Pancreas (tissue), 10 donors: ENCODE results near the gene DHX8. TPM values are rescaled to one million over a fixed set of nuclear protein-coding genes. Genes with fewer than 3 reads are reported as not detected.
"Not testable (repeated sequence)": the region's sequence is repeated elsewhere in the genome, so short reads cannot be mapped to it uniquely, and the experiment has no call there.

Source experiments
- ATAC-seq, 4 donors: fragments of 200-7000 bp; cut with Tn5 transposase; one replicate each; pipeline versions ENCODE4 v1.8.0 to v1.9.1; 2020; ENCODE audit warnings: mild to moderate bottlenecking in 4 of 4, moderate library complexity in 4 of 4
- DNase-seq, 6 donors: peaks; one replicate each; pipeline ENCODE4 v3.0.0-alpha.2; 2020
- FAIRE-seq: peaks from 2 replicates; lab custom pipeline; 2012; peaks lifted over from hg19 to GRCh38; lab: Jason Lieb, UNC
- H3K27ac ChIP-seq, 4 donors: fragments of 200-600 bp; sonication (generic); 1 replicate in 3 of 4; 2 replicates in 1 of 4; pipeline versions ENCODE4 v1.5.0 to v1.8.0; 2020
- H3K27me3 ChIP-seq, 4 donors: fragments of 200-600 bp; one replicate each; pipeline ENCODE4 v1.8.0; 2021
- H3K36me3 ChIP-seq, 3 donors: fragments of 200-600 bp; sonication (generic) in 1 of 3; one replicate each; pipeline versions ENCODE4 v1.5.0 to v1.8.0; 2020 to 2021
- H3K4me1 ChIP-seq, 3 donors: fragments of 200-600 bp; one replicate each; pipeline ENCODE4 v1.8.0; 2021
- H3K4me3 ChIP-seq, 4 donors: fragments of 200-600 bp; sonication (generic) in 2 of 4; one replicate each; pipeline versions ENCODE4 v1.5.0 to v1.8.0; 2020 to 2021
- H3K9me3 ChIP-seq, 4 donors: fragments of 200-600 bp; one replicate each; pipeline ENCODE4 v1.8.0; 2021
- CTCF ChIP-seq, 4 donors: fragments of 200-600 bp; sonication (generic) in 3 of 4; IDR thresholded peaks; one replicate each; pipeline versions ENCODE4 v1.5.0 to v1.8.0; 2021; ENCODE audit warnings: antibody characterized with exemption in 4 of 4
- WGBS, 2 donors: extraction: QIAGEN DNeasy Blood & Tissue Kit; methylation state at CpG; one replicate each; pipeline ENCODE4 v1.1.7; 2013; 5-methylcytosine and 5-hydroxymethylcytosine counted together
- intact Hi-C, 3 donors: fragments of 100-400 bp; cut with DNase I; formaldehyde crosslinking; loops; one replicate each; pipeline versions ENCODE4 v1.11.1 to v1.14.2; 2022
- polyA plus RNA-seq, 2 donors: library from polyadenylated mRNA; stranded (reverse); fragments of 200-250 nt; gene quantifications; one replicate each; pipeline ENCODE4 v1.2.3, GENCODE V29; 2013
- total RNA-seq, 6 donors: library from RNA; stranded (reverse); fragmentation: NEBNext Ultra II Directional in 4 of 6; extraction: Animal tissue kit (Norgen Biotek cat#: 25700) in 4 of 6; gene quantifications; one replicate each; pipeline versions ENCODE4 v1.2.1 to v1.2.4, GENCODE V29; 2021 to 2023
- donor health status: healthy with polysubstance abuse.
- donor health status: DM: no; HTN: no; CAD: no; lungs with moderate emphysema.
- donor health status: DM: no; HTN: no; CAD: no.
- donor health status: control.
- donor health status: control.
- donor health status: Bipolar disorder and iron deficiency.
- donor health status: DM: yes; HTN: yes; CAD: no.
- donor health status: DM: no; HTN: no; CAD: no.
- donor health status: DM: no; HTN: no; CAD: no.
- donor health status: DM: yes; HTN: yes; CAD: no.

Gene DHX8
- total and polyA plus RNA-seq, 8 donors, result 11.0 to 26.0 (median 16.6) TPM

GRCh38 chr17:43482103-43483012 lies 1.4 kb upstream of the DHX8 start:
- H3K27me3 ChIP-seq, result no peaks in the 10 kb centered on the region
- no peak for FAIRE-seq
- 76 to 82% methylated on average over 11 of the region's 11 CpGs for WGBS, 2 donors
- no peak for TF ChIP-seq CTCF (IDR thresholded peaks at IDR 0.05)
- peak in 1 of 6 donors; percentile 15 for DNase-seq
- H3K4me1 ChIP-seq, result peaks cover 12 to 22% (median 17%) of the 10 kb centered on the region in 3 donors
- no peak overlapping the region for H3K27ac ChIP-seq
- H3K9me3 ChIP-seq, result no peaks in the 10 kb centered on the region
- no peak for ATAC-seq
- no peak overlapping the region for H3K4me3 ChIP-seq
- intact Hi-C loops, result loop anchor here in 2 of 3 donors (2.0 to 5.0 kb wide), 2 partner anchors 85 to 90 kb away; partner anchors contain the start of gene ARL4D (in 1 of the 2)
- no peaks in the 10 kb centered on the region for H3K36me3 ChIP-seq

GRCh38 chr17:43490621-43491020 lies 6.8 kb downstream of the DHX8 start:
- Histone ChIP-seq H3K4me1 (peaks cover 3 to 7% (median 5%) of the 10 kb centered on the region in 3 donors), H3K27ac (no peak overlapping the region), H3K9me3 (no peaks in the 10 kb centered on the region), H3K4me3 (no peak overlapping the region), H3K27me3 (no peaks in the 10 kb centered on the region), H3K36me3 (peaks cover 7 to 47% (median 20%) of the 10 kb centered on the region in 3 donors)
- FAIRE-seq (no peak), ATAC-seq (no peak), DNase-seq (no peak)
- intact Hi-C loops, result no loop called here
- WGBS, 2 donors, result 70 to 72% methylated on average over 5 of the region's 5 CpGs
- no peak for TF ChIP-seq CTCF (IDR thresholded peaks at IDR 0.05)

- DNase-seq, H3K4me1 ChIP-seq, H3K4me3 ChIP-seq, ATAC-seq, intact Hi-C loops, H3K9me3 ChIP-seq, H3K27ac ChIP-seq, H3K27me3 ChIP-seq, FAIRE-seq: not testable (repeated sequence)
- WGBS, 2 donors, result 97 to 98% methylated on average over 7 of the region's 7 CpGs
- peaks cover 6 to 64% (median 22%) of the 10 kb centered on the region in 3 donors for H3K36me3 ChIP-seq
Measured at GRCh38 chr17:43509440-43509839, 25.7 kb downstream of the DHX8 start.

GRCh38 chr17:43511199-43511598 lies 27.4 kb downstream of the DHX8 start:
- H3K27ac ChIP-seq, H3K4me1 ChIP-seq, H3K9me3 ChIP-seq, DNase-seq, intact Hi-C loops, ATAC-seq, H3K4me3 ChIP-seq, H3K27me3 ChIP-seq, FAIRE-seq: not testable (repeated sequence)
- H3K36me3 ChIP-seq, result peaks cover 6 to 46% (median 20%) of the 10 kb centered on the region in 3 donors
- WGBS, 2 donors, result 96 to 98% methylated on average over 3 of the region's 3 CpGs

GRCh38 chr17:43515656-43516055 lies 31.9 kb downstream of the DHX8 start:
- DNase-seq (no peak), FAIRE-seq (no peak), ATAC-seq (no peak)
- intact Hi-C loops, result no loop called here
- 98 to 100% methylated on average over 1 of the region's 1 CpG for WGBS, 2 donors
- H3K9me3 ChIP-seq, result no peaks in the 10 kb centered on the region
- no peak for TF ChIP-seq CTCF (IDR thresholded peaks at IDR 0.05)
- no peak overlapping the region for H3K4me3 ChIP-seq
- H3K4me1 ChIP-seq, result no peaks in the 10 kb centered on the region
- no peaks in the 10 kb centered on the region for H3K27me3 ChIP-seq
- no peak overlapping the region for H3K27ac ChIP-seq
- peaks cover 0 to 35% (median 9%) of the 10 kb centered on the region in 3 donors for H3K36me3 ChIP-seq
